ENCODE data around the gene PLPPR3. TPM values are rescaled to one million over a fixed set of nuclear protein-coding genes. Genes with fewer than 3 reads are reported as not detected.

Gene PLPPR3
- total and polyA plus RNA-seq, 10 of the 15 experiments (the other 5 are each of a cell fraction or from before 2014, with no cell fraction given) = 0.07 TPM; not detected in 9

GRCh38 chr19:855142-855541, 33.4 kb upstream of the PLPPR3 start:
- no peak overlapping the region for H3K27ac ChIP-seq (ENCODE audit: control insufficient read depth, insufficient read depth)
- H2AFZ ChIP-seq (ENCODE audit: control insufficient read depth, low read depth, low read length) = no peak overlapping the region
- H3K79me2 ChIP-seq (ENCODE audit: control insufficient read depth, insufficient read depth, low read length) = no peaks in the 10 kb centered on the region
- no peaks in the 10 kb centered on the region for H3K36me3 ChIP-seq (ENCODE audit: control insufficient read depth in 2 of 2, insufficient read depth in 2 of 2, low read length in 1 of 2)
- no peak for ATAC-seq
- no peak overlapping the region for H3K4me3 ChIP-seq
- TF ChIP-seq SRF (IDR thresholded peaks at IDR 0.05; ENCODE audit: low read depth in 2 of 2, low read length in 2 of 2) (no peak), TARDBP (IDR thresholded peaks at IDR 0.05; ENCODE audit: borderline replicate concordance) (no peak), NBN (IDR thresholded peaks at IDR 0.05) (no peak), BMI1 (IDR thresholded peaks at IDR 0.05; ENCODE audit: borderline replicate concordance) (no peak), ZNF384 (IDR thresholded peaks at IDR 0.05; ENCODE audit: borderline replicate concordance, low read depth, low read length) (no peak), SREBF2 (IDR thresholded peaks at IDR 0.05; ENCODE audit: low read length) (no peak), SREBF1 (IDR thresholded peaks at IDR 0.05; ENCODE audit: low read length) (no peak), NFXL1 (IDR thresholded peaks at IDR 0.05; ENCODE audit: borderline replicate concordance) (no peak), YY1 (IDR thresholded peaks at IDR 0.05; ENCODE audit: low read depth, low read length) (no peak), TBL1XR1 (IDR thresholded peaks at IDR 0.05; ENCODE audit: low read depth, low read length) (no peak)
- intact Hi-C loops (cut with micrococcal nuclease; ENCODE audit: unreplicated experiment) = no loop called here
- CTCF ChIA-PET = interaction anchor here (0.7 to 2.2 kb wide), 2 partner anchors 9 to 129 kb away, joined by 3 to 8 read pairs; partner anchors contain the start of gene WDR18
- H3K9me3 ChIP-seq (replicated peaks; ENCODE audit: control insufficient read depth, insufficient read depth, low read length) = no peaks in the 10 kb centered on the region
- BruUV-seq (replicated peaks) = no TSS peak
- H3K4me1 ChIP-seq (ENCODE audit: control insufficient read depth, insufficient read depth, low read length) = no peaks in the 10 kb centered on the region
- H3K9ac ChIP-seq (ENCODE audit: control insufficient read depth, insufficient read depth, low read length) = no peak overlapping the region
- no peak for FAIRE-seq
- no peak for DNase-seq (ENCODE audit: low read depth, low spot score)
- 70% methylated on average over 12 of the region's 12 CpGs for WGBS (ENCODE audit: insufficient coverage, insufficient replicate concordance, low lambda C conversion rate, missing lambda C conversion rate)
- no peaks in the 10 kb centered on the region; a peak in 1 of 4 replicates for H3K27me3 ChIP-seq (replicated peaks in 1 of 2; ENCODE audit: control insufficient read depth in 2 of 2, insufficient read depth in 2 of 2, low read length in 1 of 2)
- SMC1A ChIA-PET (ENCODE audit: uncharacterized antibody, unreplicated experiment) = interaction anchor here (0.9 kb wide), 1 partner anchor 129 kb away, joined by 3 read pairs; the partner anchor contains the start of gene WDR18
- in situ Hi-C loops (cut with MboI) = loop anchor here (5.0 kb wide), 2 partner anchors 67 to 132 kb away; no protein-coding TSS in a partner anchor
- POLR2A ChIA-PET = no interaction called here
- RAD21 ChIA-PET (ENCODE audit: unreplicated experiment) = no interaction called here
- H4K20me1 ChIP-seq (ENCODE audit: control insufficient read depth, insufficient read depth) = no peaks in the 10 kb centered on the region
- H3K4me2 ChIP-seq (ENCODE audit: control insufficient read depth, insufficient read depth) = no peak overlapping the region

Data from GM12878 (cell line).